HG03354 (cell line): ENCODE data around the gene MAP6D1.

Source experiments
- ATAC-seq: cut with Tn5 transposase; IDR thresholded peaks from one replicate; pipeline ENCODE4 v1.9.1; 2021; ENCODE audit warnings: mild to moderate bottlenecking; ENCODE audit not compliant: unreplicated experiment, poor library complexity, severe bottlenecking

Gene MAP6D1

DNA sequence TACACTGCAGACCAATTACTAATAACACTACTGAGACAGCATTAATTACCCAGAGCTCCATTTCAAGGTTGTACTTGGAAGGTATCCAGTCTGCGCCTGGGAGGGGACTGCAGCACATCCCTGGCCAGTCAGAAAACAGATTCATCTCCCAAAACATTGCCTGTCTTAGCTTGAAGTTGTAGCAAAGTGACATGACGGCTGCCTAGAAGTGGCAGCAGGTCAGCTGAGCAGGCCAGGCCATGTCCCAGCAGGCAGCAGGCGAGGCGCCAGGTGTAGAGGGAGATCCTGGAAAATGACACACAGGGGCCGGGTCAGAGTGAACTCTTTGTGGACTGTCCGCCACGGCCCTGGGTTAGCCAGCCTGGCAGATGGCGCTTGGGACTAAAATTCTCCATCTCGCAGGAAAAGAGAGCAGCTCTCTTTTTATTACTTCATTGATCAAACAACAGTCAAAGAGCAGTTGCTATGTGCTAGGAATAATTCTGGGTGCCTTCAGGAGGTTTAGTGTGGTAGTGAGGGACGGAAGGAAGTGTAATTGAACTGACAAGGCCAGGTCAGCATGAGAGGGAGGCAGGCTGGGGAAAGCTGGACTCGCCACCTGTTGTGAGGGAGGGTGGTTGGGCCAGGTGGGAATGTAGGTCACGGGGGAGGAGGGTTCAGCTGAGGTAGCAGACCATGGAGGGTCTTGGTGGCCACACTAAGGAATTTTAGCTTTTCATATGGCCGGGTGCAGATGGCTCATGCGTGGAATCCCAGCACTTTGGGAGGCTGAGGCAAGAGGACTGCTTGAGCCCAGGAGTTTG lies 1.3 kb upstream of the MAP6D1 start:
- no peak for ATAC-seq

DNA sequence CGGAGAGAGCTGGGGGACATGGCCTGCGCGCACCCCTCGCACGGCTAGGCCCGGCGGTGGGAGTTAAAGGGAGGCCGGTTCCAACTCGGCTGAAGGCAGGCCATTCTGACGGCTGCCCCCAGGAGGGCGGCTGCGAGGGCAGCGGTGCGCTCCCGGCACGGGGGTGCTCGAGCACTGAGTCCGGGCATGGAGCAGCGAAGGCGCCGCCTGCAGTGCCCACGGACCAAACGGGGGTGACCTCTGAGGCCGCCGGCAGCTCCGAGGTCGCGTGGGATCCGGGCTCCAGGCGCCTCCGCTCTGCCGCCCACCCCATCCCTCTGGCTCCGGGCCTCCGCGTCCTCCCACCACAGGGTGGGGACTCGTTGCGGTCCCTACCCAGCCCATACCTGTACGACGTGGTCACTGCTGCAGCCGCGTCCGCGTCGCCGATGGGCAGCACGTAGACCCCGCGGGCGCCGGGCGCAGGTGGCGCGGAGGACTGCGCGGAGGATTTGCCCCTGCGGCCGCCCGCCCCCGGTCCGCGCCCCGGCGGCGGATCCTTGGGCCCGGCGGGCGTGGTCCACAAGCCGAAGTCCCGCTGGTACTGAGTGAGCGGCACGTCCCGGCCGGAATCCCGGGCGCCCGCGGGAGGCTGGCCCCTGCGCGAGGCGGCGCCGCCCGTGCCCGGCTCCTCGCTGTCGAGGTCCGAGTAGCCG lies 469 bp downstream of the MAP6D1 start:
- peak; percentile 27 for ATAC-seq

DNA sequence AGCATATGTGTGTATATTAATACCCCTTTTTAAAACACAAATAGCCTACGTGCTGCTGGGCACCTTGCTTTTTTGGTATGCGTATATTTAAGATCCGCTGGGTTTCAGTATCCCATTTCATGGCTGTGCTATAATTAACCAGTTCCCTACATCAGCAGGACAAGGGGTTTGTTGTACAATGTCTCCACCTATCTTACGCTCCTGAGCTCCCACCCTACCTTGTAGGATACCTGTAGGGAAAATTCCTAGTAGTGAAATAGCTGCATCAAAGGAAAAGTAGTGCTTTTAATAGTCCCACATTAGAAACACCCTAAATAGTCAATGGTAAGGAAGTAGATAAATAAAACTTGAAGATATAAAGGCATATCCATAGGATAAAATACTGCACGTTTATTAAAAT lies 1.4 kb downstream of the MAP6D1 start:
- ATAC-seq, result no peak

DNA sequence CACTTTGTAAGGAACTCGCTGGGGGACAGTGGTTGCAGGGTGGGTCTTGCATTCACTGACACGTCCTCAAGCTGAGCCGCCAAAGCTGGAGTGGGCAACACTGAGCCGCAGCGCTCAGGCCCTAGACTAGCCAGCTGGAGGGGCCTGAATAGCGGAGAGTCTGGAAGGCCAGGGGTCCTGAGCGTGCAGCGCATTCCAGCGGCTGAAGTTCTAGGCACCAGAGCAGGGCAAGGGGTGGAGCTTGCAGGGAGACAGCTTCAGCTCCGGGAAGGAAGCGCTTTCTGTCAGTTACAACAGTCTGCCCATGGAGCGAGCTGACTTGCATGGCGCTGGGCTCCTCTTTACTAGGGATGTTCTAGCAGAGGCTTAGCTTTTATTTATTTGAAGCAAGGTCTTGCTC lies 2.7 kb downstream of the MAP6D1 start:
- no peak for ATAC-seq

DNA sequence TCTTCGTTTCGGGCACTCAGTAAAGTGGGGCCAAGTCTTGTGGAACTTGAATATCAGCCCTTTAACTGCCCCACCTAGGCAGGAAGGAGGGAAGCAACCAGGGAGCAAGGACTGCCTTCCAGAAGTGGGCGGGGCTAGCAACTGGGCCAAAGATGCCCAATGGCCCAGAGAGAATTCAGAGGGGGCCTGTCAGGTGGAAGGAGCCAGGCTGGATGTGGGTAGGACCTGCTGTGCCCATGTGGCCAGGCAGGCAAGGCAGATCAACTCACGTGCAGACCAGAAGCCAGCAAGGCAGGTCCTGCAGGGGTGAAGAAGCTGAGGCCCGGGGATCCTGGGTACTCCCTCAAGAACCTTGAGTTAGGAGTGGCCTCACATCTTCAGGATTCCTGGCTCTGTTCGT lies 5.5 kb downstream of the MAP6D1 start:
- ATAC-seq, result no peak

DNA sequence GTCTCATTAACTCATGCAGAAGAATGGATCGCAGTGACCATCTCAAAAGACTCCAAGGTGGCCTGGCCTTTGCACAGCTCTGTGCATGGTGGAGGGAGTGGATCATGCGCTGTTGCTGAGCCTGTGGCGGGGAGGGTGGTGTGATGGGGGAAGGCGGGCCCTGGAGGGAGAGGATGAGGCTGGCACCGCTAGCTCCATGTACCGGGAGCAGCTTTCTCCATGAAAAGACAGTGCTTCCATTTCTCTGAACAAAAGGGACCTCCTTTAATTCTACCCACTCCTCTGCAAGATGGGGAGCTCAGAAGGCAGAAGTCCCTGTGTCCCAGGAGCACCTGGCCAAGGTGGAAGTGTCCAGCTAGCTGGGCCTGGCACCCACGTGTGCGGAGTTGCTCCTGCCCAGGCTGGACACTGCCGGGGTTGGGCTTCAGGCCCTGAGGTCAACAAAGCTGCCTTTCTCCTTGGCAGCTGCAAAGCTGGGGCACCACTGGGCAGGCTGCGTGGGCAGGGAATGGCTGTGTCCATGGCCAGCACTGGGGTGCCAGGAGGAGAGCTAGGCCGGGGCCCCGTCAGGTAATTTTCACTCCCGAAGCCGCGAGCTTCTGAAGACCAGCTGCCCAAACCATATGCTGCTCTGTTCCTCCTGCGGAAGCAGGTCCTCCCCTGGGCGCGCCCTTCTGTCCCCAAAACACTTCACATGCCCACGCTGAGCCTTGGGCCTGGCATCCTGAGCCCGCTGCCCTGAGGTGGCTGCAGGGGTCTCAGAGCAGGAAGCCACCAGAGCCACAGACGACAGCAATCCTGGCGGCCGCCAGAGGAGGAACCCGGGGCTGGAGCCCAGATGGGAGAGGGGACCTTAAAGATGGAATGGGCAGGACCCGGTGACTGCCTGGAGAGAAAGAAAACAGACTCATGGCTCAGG lies 6.4 kb downstream of the MAP6D1 start:
- no peak for ATAC-seq

DNA sequence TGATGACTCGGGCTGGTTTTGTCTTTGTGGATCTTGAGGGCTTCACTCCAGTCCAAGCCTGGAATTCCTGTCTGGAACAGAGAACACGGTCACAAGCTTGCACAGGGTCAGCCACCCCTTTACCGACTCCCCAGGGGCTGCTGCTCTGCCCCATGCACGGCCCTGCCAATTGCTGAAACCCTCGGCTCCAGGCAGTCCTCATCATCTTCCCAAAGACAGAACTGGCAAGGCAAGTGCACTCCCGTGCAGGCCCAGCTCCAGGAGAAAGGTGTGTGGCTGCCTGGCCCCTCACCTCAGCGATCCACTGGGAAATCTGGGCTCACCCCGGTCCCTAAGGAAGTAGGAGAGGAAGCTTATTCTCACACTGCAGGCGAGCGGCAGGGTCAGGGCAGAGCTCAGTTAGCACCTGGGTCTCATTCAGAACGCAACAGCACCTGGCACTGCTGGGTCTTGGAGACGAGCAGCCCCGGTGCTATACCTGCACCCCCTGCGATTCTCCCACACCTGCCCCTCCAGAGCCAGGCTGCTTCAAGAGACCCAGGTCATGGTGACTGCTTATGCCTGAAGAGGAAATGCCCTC lies 7.2 kb downstream of the MAP6D1 start:
- no peak for ATAC-seq

DNA sequence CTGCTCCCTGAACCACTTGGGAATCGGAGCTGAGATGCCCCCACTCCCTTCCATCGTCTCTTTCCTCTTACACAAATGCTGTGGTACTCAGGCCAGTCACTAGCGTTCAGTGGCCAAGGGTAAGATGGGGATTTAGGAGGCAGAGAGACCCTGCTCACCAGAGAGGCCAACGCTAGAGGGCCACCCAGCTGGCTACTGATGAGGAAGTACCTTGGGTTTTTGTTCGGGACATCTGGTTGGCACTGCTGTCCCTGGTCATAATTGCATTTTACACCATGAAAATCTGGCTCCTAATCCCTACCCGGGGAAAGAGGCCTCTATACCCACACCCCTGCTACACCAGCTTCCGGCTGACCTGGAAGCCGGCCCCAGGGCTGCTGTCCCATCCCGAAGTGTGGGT lies 7.7 kb downstream of the MAP6D1 start:
- ATAC-seq, result no peak

DNA sequence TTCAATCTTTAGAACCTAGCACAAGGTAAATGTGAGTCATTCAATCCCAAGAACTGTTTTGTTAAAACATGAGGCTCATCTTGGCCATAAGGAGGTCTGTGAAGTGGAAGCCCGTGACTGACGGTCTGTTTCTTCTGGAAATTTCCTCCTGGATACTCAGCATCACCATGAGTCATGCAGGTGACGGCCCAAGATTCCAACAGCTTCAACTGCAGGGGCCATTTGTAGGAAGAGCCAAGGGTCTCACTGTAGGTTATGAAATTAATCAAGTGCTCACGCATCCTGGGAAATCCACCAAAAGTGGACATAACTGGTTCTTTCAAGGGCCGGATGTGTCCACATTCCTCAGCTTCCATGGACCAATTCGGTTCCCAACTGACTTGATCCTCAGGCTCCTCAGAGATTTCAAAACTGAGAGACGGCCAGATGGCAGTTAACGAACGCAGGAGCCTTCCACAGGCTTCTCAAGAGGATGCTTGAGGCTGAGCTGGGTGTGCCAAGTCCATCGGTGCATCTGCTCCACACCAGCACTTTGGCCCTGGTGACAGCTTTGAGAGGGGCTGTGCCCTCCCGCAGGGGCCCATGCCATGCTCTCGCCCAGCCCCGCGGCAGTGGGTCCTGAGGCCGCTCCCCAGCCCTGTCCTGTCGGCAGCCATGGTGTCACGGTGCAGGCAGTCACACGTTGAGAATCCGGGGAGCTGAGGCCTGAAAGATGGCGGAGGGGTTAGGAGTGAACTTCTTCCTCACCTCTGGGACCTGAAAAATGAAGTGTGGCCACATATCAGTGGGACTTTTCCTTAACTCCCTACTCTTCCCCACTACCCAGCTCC lies 8.5 kb downstream of the MAP6D1 start:
- no peak for ATAC-seq

DNA sequence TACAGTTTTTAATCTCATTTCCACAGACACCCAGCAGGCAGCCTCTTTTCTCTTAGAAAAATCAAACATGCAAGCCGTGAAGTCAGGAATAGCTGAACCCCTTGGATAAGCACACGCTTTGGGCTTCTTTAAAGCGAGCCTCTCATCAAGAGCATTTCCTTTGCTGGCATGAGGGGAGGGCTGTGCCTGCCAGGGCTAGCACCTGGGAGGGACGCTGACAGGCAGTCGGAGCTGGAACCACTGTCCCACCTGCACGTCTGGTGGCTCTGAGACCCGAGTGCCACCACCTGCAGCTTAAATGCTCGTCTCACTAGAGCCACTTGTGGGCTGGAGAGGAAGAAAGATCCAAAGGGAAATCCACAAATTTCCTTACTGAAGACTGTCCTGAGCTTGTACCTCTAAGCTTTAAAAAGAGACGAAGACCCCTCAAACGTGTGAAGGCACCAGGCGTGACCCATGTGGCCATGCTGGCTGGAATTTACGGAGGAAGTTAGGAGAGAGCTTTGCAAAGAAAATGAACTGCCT lies 9.4 kb downstream of the MAP6D1 start:
- ATAC-seq, result no peak

DNA sequence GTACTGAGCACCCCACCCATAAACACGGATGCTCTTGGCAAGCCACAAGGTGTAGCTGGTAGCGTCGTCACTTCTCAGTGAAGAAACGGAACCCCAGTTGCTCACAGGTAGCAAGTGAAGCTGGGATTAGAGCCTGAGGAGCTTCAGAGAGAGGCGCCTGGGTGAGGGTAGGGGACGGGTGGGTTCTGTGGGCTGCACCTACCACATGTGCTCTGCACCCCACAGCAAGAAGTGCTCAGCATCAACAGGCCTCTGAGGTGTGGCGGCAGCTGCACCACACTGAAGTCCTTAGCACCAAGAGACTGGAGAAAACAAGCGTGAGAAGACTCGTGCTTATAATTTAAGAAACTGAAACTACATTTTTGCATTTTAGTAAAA lies 9.8 kb downstream of the MAP6D1 start:
- no peak for ATAC-seq

DNA sequence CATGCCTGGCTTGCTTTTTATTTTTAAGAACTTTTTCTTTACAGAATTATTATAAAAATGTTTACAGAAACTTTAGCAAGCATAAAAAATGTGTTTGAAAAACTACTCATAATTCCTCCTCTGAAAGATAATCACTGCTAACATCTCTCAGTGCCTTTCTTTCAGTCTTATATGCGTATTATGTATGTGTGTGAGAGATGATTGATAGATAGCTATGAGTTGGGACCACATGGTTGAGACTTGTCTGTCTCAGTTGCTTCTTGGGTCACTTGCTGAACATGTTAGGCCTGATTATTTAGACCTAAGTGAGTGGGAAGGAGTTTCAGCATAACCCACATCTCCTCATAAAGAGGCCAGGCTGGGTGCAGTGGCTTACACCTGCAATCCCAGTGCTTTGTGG lies 11.1 kb downstream of the MAP6D1 start:
- ATAC-seq, result no peak

DNA sequence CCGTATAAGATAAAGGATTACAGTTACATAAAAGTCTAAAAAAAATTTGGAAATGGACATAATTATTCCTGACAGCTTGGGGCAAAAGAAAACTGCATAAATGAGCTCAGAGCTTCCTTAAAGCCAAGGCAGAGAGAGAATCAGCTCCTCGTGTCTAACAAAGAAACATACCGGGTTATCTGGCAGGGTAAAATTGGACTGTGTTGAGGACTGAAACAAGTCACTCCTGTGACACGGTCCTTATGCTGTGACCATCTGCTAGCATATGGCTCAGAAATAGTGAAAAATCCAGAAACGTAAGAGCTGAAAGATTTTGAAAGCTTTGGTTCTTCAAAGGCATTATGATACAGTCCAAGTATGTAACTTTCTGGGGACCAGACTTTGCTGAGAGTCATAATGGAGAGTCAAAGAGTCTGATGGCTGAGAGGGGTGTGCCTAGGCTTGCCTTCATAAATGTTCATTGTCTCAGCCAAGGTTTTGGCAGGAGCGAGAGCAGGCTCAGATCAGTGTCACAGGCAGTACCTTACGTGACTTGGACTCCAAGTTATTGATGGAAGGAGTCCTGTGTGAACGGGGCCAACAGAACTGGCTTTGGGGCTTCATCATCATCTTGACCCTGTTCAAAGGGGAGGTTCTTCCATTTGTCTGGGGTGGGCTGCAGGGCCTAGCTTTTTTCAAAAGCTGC lies 12.5 kb downstream of the MAP6D1 start:
- ATAC-seq, result no peak

DNA sequence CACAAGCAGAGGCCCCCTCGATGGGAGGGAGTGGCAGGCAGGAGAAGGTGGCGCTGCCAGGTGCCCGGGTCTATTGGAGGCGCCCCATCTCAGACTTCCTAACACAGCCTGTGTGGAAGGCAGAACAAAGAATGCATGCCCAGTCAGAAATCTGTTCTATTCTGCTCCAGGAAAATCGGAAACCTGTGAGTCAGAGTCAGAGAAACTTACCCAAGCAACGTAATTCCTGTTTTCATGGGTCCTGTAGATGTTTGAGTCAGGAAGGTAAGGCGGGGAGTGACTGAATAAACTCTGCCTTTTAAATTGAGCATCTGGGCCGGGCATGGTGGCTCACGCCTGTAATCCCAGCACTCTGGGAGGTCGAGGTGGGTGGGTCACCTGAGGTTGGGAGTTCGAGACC lies 13.7 kb downstream of the MAP6D1 start:
- ATAC-seq, result no peak

DNA sequence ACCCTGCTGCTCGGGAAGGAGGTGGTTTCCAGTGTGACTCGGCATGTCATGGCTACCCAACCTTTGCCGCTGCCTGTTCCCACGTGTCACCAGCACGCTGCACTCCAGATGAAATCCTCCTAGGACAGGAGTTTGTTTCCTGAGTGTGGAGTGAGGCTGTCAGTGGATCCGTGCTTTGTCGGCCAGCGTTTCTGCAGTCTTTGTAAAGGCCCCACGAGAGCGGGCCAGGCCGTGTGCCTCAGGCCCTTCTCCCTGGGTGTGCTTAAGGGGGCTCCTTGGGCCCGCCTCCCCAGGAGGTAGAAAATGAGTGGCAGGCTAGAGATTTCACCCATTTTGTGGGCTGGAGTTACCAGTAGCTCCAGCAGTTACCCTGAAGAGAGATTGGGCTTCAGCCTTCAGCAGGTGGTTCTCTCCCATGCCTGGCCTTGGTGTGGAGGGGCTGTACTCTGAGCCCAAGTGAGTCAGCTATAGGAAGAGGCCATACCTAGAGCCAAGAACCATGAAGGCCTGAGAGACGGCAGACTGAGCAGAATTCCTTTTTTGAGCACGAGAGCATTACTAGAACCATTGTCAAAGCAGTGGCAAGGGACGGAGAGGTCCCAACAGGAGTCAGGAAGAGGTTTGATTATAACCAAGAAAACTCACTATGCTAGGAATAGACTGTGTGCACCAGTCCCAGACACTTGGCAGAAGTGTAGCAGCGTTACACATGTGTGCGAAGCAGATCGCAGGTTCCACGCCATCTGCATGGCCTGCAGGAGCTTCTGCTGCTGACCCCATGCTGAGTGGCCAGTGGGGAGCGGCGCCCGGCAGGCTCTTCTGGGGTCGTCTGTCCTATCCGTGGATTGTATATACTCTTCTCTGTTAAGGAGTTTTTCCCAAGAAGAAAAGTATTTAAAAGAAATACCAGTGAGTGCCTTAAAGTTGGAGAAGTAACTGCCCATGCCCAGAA lies 14.5 kb downstream of the MAP6D1 start:
- ATAC-seq, result no peak

DNA sequence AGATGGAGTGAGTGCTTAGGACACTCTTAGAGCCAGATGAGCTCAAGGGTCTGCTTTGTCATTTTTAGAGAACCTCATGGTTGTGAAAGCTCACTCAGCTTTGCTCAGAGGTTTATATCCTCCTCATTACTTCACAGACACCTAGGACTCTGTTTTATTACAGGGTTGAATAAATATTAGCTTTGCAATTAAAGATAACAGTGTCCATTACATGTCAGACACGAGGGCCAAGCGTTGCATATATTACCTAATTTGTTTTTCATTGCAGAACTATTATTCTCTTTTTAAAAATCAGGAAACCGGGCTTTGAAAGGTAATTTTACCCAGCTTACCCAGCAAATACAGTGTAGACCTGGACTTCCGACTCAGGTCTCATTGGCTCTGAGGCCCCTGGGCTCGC lies 16.1 kb downstream of the MAP6D1 start:
- no peak for ATAC-seq

DNA sequence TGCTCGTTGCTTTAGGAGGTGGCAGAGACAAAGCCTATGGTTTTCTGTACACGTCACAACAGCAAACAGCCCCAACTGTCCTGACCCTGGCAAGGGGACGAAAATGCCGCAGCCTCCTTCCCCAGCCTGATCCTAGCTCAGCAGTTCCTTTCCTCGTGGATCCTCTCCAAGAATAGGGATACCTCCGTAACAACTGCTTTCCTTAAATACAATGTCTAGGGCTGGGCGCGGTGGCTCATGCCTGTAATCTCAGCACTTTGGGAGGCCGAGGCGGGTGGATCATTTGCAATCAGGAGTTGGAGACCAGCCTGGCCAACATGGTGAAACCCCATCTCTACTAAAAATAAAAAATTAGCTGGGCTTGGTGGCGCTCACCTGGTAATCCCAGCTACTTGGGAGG lies 17.0 kb downstream of the MAP6D1 start:
- no peak for ATAC-seq
